IMR-90 (cell line): ENCODE measurements around the gene ARRDC2. TPM values are rescaled to one million over a fixed set of nuclear protein-coding genes. Genes with fewer than 3 reads are reported as not detected.

ENCODE experiments used
- ATAC-seq: fragments of 200-7000 bp; cut with Tn5 transposase; 2 replicates; pipeline ENCODE4 v1.9.1; 2020; ENCODE audit warnings: low read depth, mild to moderate bottlenecking, moderate library complexity
- BruUV-seq: library from RNA; stranded (reverse); fragments of 400-500 nt; replicated peaks from 2 replicates; lab custom pipeline; 2021; lab: Mats Ljungman, UMichigan
- CTCF ChIA-PET: fragments of 300-600 bp; formaldehyde crosslinking; extraction: SDS; loops from one replicate; lab custom pipeline; 2021; ENCODE audit warnings: antibody characterized with exemption; lab: Yijun Ruan, JAX
- POLR2A ChIA-PET: fragments of 300-600 bp; sonication (Branson Sonifier 250); formaldehyde crosslinking; loops from one replicate; lab custom pipeline; 2022; ENCODE audit warnings: antibody characterized with exemption; ENCODE audit not compliant: unreplicated experiment; lab: Charles Lee
- DNase-seq: peaks from one replicate; pipeline ENCODE4 v3.0.0; 2013
- H2AFZ ChIP-seq: replicated peaks from 2 replicates; pipeline ENCODE3; 2013; ENCODE audit warnings: low read length, mild to moderate bottlenecking; ENCODE audit not compliant: poor library complexity
- H2AK5ac ChIP-seq: 2 replicates; pipeline ENCODE4 v1.6.1; 2013; ENCODE audit warnings: low read depth, low read length, inconsistent platforms
- H2AK9ac ChIP-seq: replicated peaks from 2 replicates; pipeline ENCODE3; 2013; ENCODE audit warnings: mild to moderate bottlenecking, low read depth, low read length, moderate library complexity; ENCODE audit not compliant: poor library complexity
- H2BK120ac ChIP-seq: 2 replicates; pipeline ENCODE4 v1.6.1; 2013; ENCODE audit warnings: low read depth, low read length, inconsistent platforms
- H2BK15ac ChIP-seq: 3 replicates; pipeline ENCODE4 v1.6.1; 2013; ENCODE audit warnings: low read depth, low read length, inconsistent platforms
- H2BK20ac ChIP-seq: 2 replicates; pipeline ENCODE4 v1.6.1; 2013; ENCODE audit warnings: low read depth, mild to moderate bottlenecking, inconsistent platforms, low read length, moderate library complexity
- H2BK5ac ChIP-seq: 2 replicates; pipeline ENCODE4 v1.6.1; 2013; ENCODE audit warnings: mild to moderate bottlenecking, low read depth, low read length, inconsistent platforms; ENCODE audit not compliant: poor library complexity, severe bottlenecking
- H3K14ac ChIP-seq: replicated peaks from 2 replicates; pipeline ENCODE4 v1.6.1; 2013; ENCODE audit warnings: low read depth, low read length, inconsistent platforms
- H3K18ac ChIP-seq: 2 replicates; pipeline ENCODE4 v1.6.1; 2013; ENCODE audit warnings: low read depth, low read length, control low read depth
- H3K23ac ChIP-seq: 2 replicates; pipeline ENCODE4 v1.6.1; 2013; ENCODE audit warnings: low read depth, low read length, inconsistent platforms
- H3K27ac ChIP-seq: 2 replicates; pipeline ENCODE4 v1.5.1; 2013; ENCODE audit warnings: mild to moderate bottlenecking, control low read depth, low read length; ENCODE audit not compliant: insufficient read depth
- H3K27me3 ChIP-seq: 2 replicates; pipeline ENCODE4 v1.6.1; 2013; ENCODE audit warnings: low read length; ENCODE audit not compliant: control insufficient read depth, insufficient read depth
- H3K36me3 ChIP-seq: 2 replicates; pipeline ENCODE4 v1.6.1; 2013; ENCODE audit warnings: low read length, mixed read lengths; ENCODE audit not compliant: control insufficient read depth, insufficient read depth
- H3K4ac ChIP-seq: 2 replicates; pipeline ENCODE4 v1.6.1; 2013; ENCODE audit warnings: low read depth, low read length, inconsistent platforms
- H3K4me1 ChIP-seq: 2 replicates; pipeline ENCODE4 v1.6.1; 2013; ENCODE audit warnings: low read length, mixed read lengths; ENCODE audit not compliant: control insufficient read depth, insufficient read depth
- H3K4me2 ChIP-seq: 2 replicates; pipeline ENCODE4 v1.6.1; 2013; ENCODE audit warnings: low read depth, mild to moderate bottlenecking, control low read depth, low read length, moderate library complexity
- H3K4me3 ChIP-seq: 2 replicates; pipeline ENCODE4 v1.5.1; 2013; ENCODE audit warnings: low read depth, mild to moderate bottlenecking, control low read depth, low read length, moderate library complexity; ENCODE audit not compliant: insufficient read depth
- H3K56ac ChIP-seq: 2 replicates; pipeline ENCODE4 v1.6.1; 2013; ENCODE audit warnings: low read length, inconsistent platforms; ENCODE audit not compliant: insufficient read depth; ENCODE audit errors: extremely low read depth
- H3K79me1 ChIP-seq, 2 experiments: 2 replicates each; pipeline ENCODE4 v1.6.1; 2013; ENCODE audit warnings: low read length in 2 of 2, inconsistent platforms in 1 of 2, low read depth in 1 of 2
- H3K9ac ChIP-seq: 2 replicates; pipeline ENCODE4 v1.6.1; 2013; ENCODE audit warnings: low read depth, low read length, control low read depth
- H3K9me1 ChIP-seq: 2 replicates; pipeline ENCODE4 v1.6.1; 2013; ENCODE audit warnings: low read length, inconsistent platforms; ENCODE audit not compliant: insufficient read depth
- H3K9me3 ChIP-seq: 2 replicates; pipeline ENCODE4 v1.6.1; 2013; ENCODE audit warnings: low read length; ENCODE audit not compliant: control insufficient read depth, insufficient read depth
- H4K20me1 ChIP-seq: 2 replicates; pipeline ENCODE4 v1.6.1; 2013; ENCODE audit warnings: low read length, inconsistent platforms; ENCODE audit not compliant: insufficient read depth
- H4K5ac ChIP-seq: 2 replicates; pipeline ENCODE4 v1.6.1; 2013; ENCODE audit warnings: mild to moderate bottlenecking, low read depth, low read length, control low read depth
- H4K8ac ChIP-seq, 2 experiments: 2 replicates each; pipeline ENCODE4 v1.6.1; 2013; ENCODE audit warnings: low read depth in 2 of 2, low read length in 2 of 2, control low read depth in 1 of 2, inconsistent platforms in 1 of 2
- H4K91ac ChIP-seq: 2 replicates; pipeline ENCODE4 v1.6.1; 2013; ENCODE audit warnings: low read depth, low read length, inconsistent platforms; ENCODE audit not compliant: insufficient read depth
- MAFK ChIP-seq: IDR thresholded peaks from 2 replicates; pipeline ENCODE4 v1.6.1; 2012; ENCODE audit warnings: low read depth, low read length, improper control_type of control experiment
- NFE2L2 ChIP-seq: fragments of 150-350 bp; IDR thresholded peaks from 2 replicates; pipeline ENCODE4 v1.6.1; 2016; ENCODE audit warnings: low read depth, mild to moderate bottlenecking, low read length
- RCOR1 ChIP-seq: IDR thresholded peaks from 2 replicates; pipeline ENCODE4 v1.6.1; 2012; ENCODE audit warnings: mild to moderate bottlenecking, low read length, improper control_type of control experiment; ENCODE audit not compliant: insufficient replicate concordance
- SMC3 ChIP-seq: fragments of 150-350 bp; IDR thresholded peaks from 2 replicates; pipeline ENCODE4 v1.6.1; 2016; ENCODE audit warnings: low read depth, mild to moderate bottlenecking, antibody characterized with exemption, low read length, moderate library complexity
- WGBS, 2 experiments: methylation state at CpG; one replicate each; pipeline versions ENCODE4 v1.1.5 to v1.1.7; 2013; ENCODE audit warnings: missing lambda C conversion rate in 2 of 2; ENCODE audit not compliant: insufficient read length in 1 of 2; ENCODE audit errors: extremely low coverage in 2 of 2; 5-methylcytosine and 5-hydroxymethylcytosine counted together
- dilution Hi-C: fragments of 300-500 bp; cut with HindIII; formaldehyde crosslinking; loops from one replicate; pipeline ENCODE4 v1.14.3; 2018; ENCODE audit warnings: low sequenced_read_pairs; ENCODE audit not compliant: unreplicated experiment
- in situ Hi-C: fragments of 300-500 bp; cut with MboI; formaldehyde crosslinking; loops from 3 replicates; pipeline ENCODE4 v1.14.3; 2019; ENCODE audit warnings: low sequenced_read_pairs, inconsistent platforms, mixed read lengths
- intact Hi-C: fragments of 100-400 bp; cut with micrococcal nuclease; formaldehyde crosslinking; loops from 2 replicates; pipeline ENCODE4 v1.10.0; 2022
- polyA plus RNA-seq, 3 experiments: library from polyadenylated mRNA; depleted of rRNA; stranded (reverse); fragments of >200 nt; gene quantifications; 2 replicates each; pipeline ENCODE4 v1.2.3, GENCODE V29; 2012; ENCODE audit warnings: low replicate concordance in 1 of 3
- total RNA-seq: library from RNA; depleted of rRNA; stranded (reverse); fragments of >200 nt; gene quantifications from 2 replicates; pipeline ENCODE4 v1.2.3, GENCODE V29; 2012
- TF ChIP-seq, protein P1 (sequence below): conservative IDR thresholded peaks from 2 replicates; pipeline ENCODE4 v1.5.1; 2012; ENCODE audit warnings: mild to moderate bottlenecking, low read depth, low read length, improper control_type of control experiment

The ARRDC2 gene
- total and polyA plus RNA-seq, 2 of the 4 experiments (the other 2 are of a cell fraction): 1.4 to 4.9 TPM

DNA sequence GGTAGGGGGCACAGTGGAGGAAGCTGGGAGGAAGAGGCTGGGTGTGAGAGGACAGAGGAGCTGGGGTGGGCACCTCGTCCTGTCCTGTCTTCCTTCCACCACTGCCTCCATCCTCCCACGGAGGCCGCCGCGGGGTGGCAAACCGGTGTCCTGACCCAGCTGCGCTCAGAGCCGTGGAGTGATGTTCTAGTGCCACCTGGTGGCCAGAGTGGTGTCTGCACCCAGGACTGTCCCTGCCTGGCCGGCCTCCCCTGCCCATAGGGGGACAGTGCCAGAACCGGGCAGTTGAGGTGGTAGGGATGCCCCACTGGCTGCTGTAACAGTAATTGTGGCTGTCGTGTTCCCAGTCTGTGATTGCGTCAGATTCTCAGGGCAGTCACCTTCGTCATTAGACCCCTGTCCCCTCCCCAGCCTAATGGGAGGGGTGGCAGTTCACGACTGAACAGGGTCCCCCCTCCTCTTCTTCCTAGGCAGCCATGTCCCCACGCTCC lies 11.1 kb upstream of the ARRDC2 start (continued):
- no peak for TF ChIP-seq MAFK

DNA sequence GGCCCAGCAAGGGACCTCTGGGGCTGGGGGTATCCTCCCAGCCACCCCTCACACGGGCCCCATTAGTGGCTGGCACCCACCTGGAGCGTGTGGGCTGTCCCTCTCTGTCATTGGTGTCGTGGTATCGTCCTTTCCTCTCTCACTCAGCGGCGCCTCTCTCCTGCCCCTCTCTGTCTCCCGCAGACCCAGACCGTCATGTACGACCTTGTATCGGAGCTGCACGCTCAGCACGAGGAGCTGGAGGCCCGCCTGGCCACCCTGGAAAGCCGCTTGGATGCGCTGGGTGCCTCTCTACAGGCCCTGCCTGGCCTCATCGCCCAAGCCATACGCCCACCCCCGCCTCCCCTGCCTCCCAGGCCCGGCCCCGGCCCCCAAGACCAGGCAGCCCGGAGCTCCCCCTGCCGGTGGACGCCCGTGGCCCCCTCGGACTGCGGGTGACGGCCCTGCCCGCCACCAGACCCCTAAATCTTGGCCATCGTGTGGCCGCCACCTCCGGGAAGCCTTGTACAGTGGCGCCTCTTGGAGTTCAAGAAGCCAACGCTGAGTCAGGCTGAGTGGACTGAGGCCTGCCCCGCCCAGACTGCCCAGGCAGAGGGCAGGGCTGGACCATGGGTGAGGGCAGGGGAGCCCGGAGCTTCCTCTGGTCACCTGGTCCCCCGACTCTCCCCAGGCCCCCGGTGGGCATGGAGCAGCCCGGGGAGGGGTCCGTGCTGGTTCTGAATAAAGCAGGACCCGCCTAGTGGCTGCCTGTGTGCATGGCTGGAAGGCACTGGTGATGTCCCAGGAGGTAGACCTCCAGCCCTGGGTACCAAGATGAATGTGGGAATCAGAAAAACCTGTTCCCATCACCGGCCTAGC lies 9.8 kb upstream of the ARRDC2 start:
- 83% methylated on average over 15 of the region's 41 CpGs; no CpG with 5 or more reads in 1 of the 2 experiments for WGBS, 2 experiments
- Histone ChIP-seq H3K18ac (no peak overlapping the region), H3K4me2 (no peak overlapping the region), H4K20me1 (no peaks in the 10 kb centered on the region), H4K5ac (no peak overlapping the region), H3K23ac (no peak overlapping the region), H3K4me1 (no peaks in the 10 kb centered on the region), H2AK9ac (peak overlapping the region; percentile 65), H3K14ac (no peak overlapping the region), H3K9ac (no peak overlapping the region), H3K27me3 (peaks cover 2% of the 10 kb centered on the region; the same call in 1 of the 2 replicates), H2AFZ (peak overlapping the region; percentile 81), H3K56ac (no peak overlapping the region), H3K36me3 (no peaks in the 10 kb centered on the region), H2BK120ac (no peak overlapping the region), H3K27ac (no peak overlapping the region), H3K79me1 (peaks cover 9 to 10% of the 10 kb centered on the region in 2 experiments; a peak in 2 of 4 replicates), H3K9me1 (no peaks in the 10 kb centered on the region; the same call in 1 of the 2 replicates), H2BK15ac (no peak overlapping the region), H3K4me3 (no peak overlapping the region), H3K9me3 (no peaks in the 10 kb centered on the region), H2AK5ac (no peak overlapping the region), H3K4ac (no peak overlapping the region), H2BK5ac (no peak overlapping the region), H4K8ac (no peak overlapping the region), H4K91ac (no peak overlapping the region), H2BK20ac (no peak overlapping the region; the same call in 1 of the 2 replicates)
- ChIA-PET POLR2A (no interaction called here), CTCF (interaction anchor here (2.3 kb wide), 1 partner anchor 60 kb away, joined by 13 read pairs; no protein-coding TSS in a partner anchor)
- peak; percentile 24 for DNase-seq
- no peak for TF ChIP-seq RCOR1
- TF ChIP-seq SMC3: no peak
- TF ChIP-seq NFE2L2: peak; percentile 58
- TF ChIP-seq, protein P1, sequence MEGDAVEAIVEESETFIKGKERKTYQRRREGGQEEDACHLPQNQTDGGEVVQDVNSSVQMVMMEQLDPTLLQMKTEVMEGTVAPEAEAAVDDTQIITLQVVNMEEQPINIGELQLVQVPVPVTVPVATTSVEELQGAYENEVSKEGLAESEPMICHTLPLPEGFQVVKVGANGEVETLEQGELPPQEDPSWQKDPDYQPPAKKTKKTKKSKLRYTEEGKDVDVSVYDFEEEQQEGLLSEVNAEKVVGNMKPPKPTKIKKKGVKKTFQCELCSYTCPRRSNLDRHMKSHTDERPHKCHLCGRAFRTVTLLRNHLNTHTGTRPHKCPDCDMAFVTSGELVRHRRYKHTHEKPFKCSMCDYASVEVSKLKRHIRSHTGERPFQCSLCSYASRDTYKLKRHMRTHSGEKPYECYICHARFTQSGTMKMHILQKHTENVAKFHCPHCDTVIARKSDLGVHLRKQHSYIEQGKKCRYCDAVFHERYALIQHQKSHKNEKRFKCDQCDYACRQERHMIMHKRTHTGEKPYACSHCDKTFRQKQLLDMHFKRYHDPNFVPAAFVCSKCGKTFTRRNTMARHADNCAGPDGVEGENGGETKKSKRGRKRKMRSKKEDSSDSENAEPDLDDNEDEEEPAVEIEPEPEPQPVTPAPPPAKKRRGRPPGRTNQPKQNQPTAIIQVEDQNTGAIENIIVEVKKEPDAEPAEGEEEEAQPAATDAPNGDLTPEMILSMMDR: 0 out of 2 replicates have a peak, but pooled peaks have one; percentile 2
- dilution Hi-C loops (no loop called here), intact Hi-C loops (loop anchor here (1.0 to 5.0 kb wide), 4 partner anchors 51 to 141 kb away; partner anchors contain the start of gene RPL18A), in situ Hi-C loops (no loop called here)
- ATAC-seq: no peak
- no TSS peak for BruUV-seq
